GM12878 (cell line): ENCODE measurements around the gene IL4.

Experiments
- CBFB ChIP-seq: IDR thresholded peaks from 2 replicates; pipeline ENCODE4 v1.6.1; 2016; ENCODE audit warnings: antibody characterized with exemption, low read depth
- EZH2 ChIP-seq: IDR thresholded peaks from 2 replicates; pipeline ENCODE4 v1.6.1; 2012; ENCODE audit warnings: low read depth, mild to moderate bottlenecking, control low read depth, inconsistent platforms, low read length, borderline replicate concordance; ENCODE audit not compliant: control insufficient read depth
- NBN ChIP-seq: fragments of 450-650 bp; IDR thresholded peaks from 2 replicates; pipeline ENCODE4 v1.6.1; 2016
- NFIC ChIP-seq: IDR thresholded peaks from 2 replicates; pipeline ENCODE4 v1.6.1; 2012; ENCODE audit warnings: low read depth, mild to moderate bottlenecking, inconsistent platforms, low read length, moderate library complexity
- POLR2A ChIP-seq: IDR thresholded peaks from 2 replicates; pipeline ENCODE4 v1.6.1; 2011; ENCODE audit warnings: low read depth, mild to moderate bottlenecking, low read length
- TAF1 ChIP-seq: IDR thresholded peaks from 2 replicates; pipeline ENCODE4 v1.6.1; 2011; ENCODE audit warnings: mild to moderate bottlenecking, low read depth, low read length, borderline replicate concordance
- TF ChIP-seq, protein P1 (sequence below), 3 experiments: IDR thresholded peaks in 2 of 3; conservative IDR thresholded peaks in 1 of 3; 2 replicates each; pipeline ENCODE4 v1.5.1; 2011; ENCODE audit warnings: low read depth in 3 of 3, low read length in 3 of 3, mild to moderate bottlenecking in 3 of 3, control low read depth in 2 of 3, moderate library complexity in 2 of 3, inconsistent platforms in 1 of 3, mixed read lengths in 1 of 3; ENCODE audit not compliant: control insufficient read depth in 2 of 3, insufficient read depth in 1 of 3; ENCODE audit errors: extremely low read depth in 1 of 3
- TF ChIP-seq, protein P2 (sequence below): IDR thresholded peaks from 2 replicates; pipeline ENCODE4 v1.6.1; 2012; ENCODE audit warnings: low read length, inconsistent platforms
- TF ChIP-seq, protein P3 (sequence below): IDR thresholded peaks from 2 replicates; pipeline ENCODE4 v1.6.1; 2011; ENCODE audit warnings: low read depth, mild to moderate bottlenecking, low read length, moderate library complexity, borderline replicate concordance; ENCODE audit errors: extremely low read depth
- TF ChIP-seq, protein P4 (sequence below): fragments of 450-650 bp; formaldehyde crosslinking; IDR thresholded peaks from 2 replicates; pipeline ENCODE4 v1.5.0; 2022; ENCODE audit warnings: mild to moderate bottlenecking, missing genetic modification characterization

DNA sequence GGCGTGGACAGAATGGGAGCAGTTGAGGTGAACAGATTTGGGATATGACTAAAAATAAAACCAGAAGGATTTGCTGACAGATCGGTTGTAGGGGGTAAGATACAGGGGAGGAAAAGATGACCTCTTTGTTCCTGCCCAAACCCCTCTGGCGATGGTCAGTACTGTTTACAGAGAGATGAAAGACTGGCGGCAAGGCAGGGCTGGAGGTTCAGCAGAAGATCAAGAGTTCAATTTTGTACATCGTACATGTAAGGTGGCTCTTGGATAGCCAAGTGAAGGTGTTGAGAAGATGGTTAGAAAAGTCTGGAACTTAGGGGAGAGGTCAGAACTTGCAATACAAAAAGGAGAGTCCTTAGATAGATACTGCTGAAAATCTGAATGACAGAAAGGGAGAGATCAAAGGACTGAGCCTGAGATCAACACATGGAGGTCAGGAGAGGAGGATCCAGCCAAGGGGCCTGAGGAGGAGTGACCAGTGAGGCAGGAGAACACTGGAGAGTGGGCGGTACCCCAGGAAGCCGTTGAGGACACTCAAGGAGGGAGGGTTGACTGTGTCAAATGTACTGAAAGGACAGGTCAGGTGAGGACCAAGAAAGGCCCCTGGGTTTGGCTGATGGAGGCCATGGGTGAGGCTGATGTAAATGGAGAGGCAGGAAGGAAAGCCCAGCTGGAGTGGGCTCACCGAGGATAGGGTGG is 7.1 kb downstream of the IL4 start:
- TF ChIP-seq, protein P1, sequence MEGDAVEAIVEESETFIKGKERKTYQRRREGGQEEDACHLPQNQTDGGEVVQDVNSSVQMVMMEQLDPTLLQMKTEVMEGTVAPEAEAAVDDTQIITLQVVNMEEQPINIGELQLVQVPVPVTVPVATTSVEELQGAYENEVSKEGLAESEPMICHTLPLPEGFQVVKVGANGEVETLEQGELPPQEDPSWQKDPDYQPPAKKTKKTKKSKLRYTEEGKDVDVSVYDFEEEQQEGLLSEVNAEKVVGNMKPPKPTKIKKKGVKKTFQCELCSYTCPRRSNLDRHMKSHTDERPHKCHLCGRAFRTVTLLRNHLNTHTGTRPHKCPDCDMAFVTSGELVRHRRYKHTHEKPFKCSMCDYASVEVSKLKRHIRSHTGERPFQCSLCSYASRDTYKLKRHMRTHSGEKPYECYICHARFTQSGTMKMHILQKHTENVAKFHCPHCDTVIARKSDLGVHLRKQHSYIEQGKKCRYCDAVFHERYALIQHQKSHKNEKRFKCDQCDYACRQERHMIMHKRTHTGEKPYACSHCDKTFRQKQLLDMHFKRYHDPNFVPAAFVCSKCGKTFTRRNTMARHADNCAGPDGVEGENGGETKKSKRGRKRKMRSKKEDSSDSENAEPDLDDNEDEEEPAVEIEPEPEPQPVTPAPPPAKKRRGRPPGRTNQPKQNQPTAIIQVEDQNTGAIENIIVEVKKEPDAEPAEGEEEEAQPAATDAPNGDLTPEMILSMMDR (IDR thresholded peaks at IDR 0.05 in 2 of 3, conservative IDR thresholded peaks at IDR 0.05 in 1 of 3; ENCODE audit: control insufficient read depth in 2 of 3, extremely low read depth in 1 of 3, insufficient read depth in 1 of 3, low read depth in 3 of 3, low read length in 3 of 3): no peak
- no peak for TF ChIP-seq POLR2A
- no peak for TF ChIP-seq NBN
- no peak for TF ChIP-seq NFIC
- TF ChIP-seq, protein P2, sequence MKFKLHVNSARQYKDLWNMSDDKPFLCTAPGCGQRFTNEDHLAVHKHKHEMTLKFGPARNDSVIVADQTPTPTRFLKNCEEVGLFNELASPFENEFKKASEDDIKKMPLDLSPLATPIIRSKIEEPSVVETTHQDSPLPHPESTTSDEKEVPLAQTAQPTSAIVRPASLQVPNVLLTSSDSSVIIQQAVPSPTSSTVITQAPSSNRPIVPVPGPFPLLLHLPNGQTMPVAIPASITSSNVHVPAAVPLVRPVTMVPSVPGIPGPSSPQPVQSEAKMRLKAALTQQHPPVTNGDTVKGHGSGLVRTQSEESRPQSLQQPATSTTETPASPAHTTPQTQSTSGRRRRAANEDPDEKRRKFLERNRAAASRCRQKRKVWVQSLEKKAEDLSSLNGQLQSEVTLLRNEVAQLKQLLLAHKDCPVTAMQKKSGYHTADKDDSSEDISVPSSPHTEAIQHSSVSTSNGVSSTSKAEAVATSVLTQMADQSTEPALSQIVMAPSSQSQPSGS: no peak
- TF ChIP-seq CBFB: no peak
- no peak for TF ChIP-seq TAF1
- no peak for TF ChIP-seq EZH2
- TF ChIP-seq, protein P3, sequence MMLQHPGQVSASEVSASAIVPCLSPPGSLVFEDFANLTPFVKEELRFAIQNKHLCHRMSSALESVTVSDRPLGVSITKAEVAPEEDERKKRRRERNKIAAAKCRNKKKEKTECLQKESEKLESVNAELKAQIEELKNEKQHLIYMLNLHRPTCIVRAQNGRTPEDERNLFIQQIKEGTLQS: no peak
- TF ChIP-seq, protein P4, sequence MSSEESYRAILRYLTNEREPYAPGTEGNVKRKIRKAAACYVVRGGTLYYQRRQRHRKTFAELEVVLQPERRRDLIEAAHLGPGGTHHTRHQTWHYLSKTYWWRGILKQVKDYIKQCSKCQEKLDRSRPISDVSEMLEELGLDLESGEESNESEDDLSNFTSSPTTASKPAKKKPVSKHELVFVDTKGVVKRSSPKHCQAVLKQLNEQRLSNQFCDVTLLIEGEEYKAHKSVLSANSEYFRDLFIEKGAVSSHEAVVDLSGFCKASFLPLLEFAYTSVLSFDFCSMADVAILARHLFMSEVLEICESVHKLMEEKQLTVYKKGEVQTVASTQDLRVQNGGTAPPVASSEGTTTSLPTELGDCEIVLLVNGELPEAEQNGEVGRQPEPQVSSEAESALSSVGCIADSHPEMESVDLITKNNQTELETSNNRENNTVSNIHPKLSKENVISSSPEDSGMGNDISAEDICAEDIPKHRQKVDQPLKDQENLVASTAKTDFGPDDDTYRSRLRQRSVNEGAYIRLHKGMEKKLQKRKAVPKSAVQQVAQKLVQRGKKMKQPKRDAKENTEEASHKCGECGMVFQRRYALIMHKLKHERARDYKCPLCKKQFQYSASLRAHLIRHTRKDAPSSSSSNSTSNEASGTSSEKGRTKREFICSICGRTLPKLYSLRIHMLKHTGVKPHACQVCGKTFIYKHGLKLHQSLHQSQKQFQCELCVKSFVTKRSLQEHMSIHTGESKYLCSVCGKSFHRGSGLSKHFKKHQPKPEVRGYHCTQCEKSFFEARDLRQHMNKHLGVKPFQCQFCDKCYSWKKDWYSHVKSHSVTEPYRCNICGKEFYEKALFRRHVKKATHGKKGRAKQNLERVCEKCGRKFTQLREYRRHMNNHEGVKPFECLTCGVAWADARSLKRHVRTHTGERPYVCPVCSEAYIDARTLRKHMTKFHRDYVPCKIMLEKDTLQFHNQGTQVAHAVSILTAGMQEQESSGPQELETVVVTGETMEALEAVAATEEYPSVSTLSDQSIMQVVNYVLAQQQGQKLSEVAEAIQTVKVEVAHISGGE (CRISPR knock-in tag): no peak
